Right lobe of liver (tissue), 4 donors: Measurements from ENCODE around the gene ATP1B3.

Experiments used
- CTCF ChIP-seq, 4 donors: fragments of 200-600 bp in 3 of 4; fragments of 450-650 bp in 1 of 4; IDR thresholded peaks; one replicate each; pipeline versions ENCODE4 v1.5.1 to v1.8.0; 2016 to 2022; ENCODE audit warnings: antibody characterized with exemption in 4 of 4, mild to moderate bottlenecking in 2 of 4
- POLR2A ChIP-seq: fragments of 450-650 bp; IDR thresholded peaks from one replicate; pipeline ENCODE4 v1.6.1; 2017; ENCODE audit warnings: antibody characterized with exemption, mild to moderate bottlenecking
- donor health status: DM: no; HTN: no; CAD: no.
- donor health status: DM: no; HTN: no; CAD: no.
- donor health status: DM: no; HTN: yes; CAD: no.

- no peak for TF ChIP-seq POLR2A
- no peak for TF ChIP-seq CTCF (IDR thresholded peaks at IDR 0.05)
Measured at GRCh38 chr3:141865101-141865500, 11.3 kb upstream of the ATP1B3 start.
